Ascending aorta (tissue), 2 donors: Measurements from ENCODE around the gene TAS2R1. TPM values are rescaled to one million over a fixed set of nuclear protein-coding genes. Genes with fewer than 3 reads are reported as not detected.

ENCODE experiments used
- DNase-seq, 2 donors: peaks; one replicate each; pipeline ENCODE4 v3.0.0-alpha.2; 2019; ENCODE audit warnings: low spot score in 2 of 2
- H3K27ac ChIP-seq, 2 donors: fragments of 200-600 bp; sonication (generic); one replicate each; pipeline ENCODE4 v1.5.1; 2016 to 2017; ENCODE audit warnings: mild to moderate bottlenecking in 1 of 2
- H3K27me3 ChIP-seq: fragments of 200-600 bp; sonication (generic); one replicate; pipeline ENCODE4 v1.5.1; 2017
- H3K36me3 ChIP-seq, 2 donors: fragments of 200-600 bp; sonication (generic); one replicate each; pipeline ENCODE4 v1.5.1; 2016
- H3K4me1 ChIP-seq, 2 donors: fragments of 200-600 bp; sonication (generic); one replicate each; pipeline ENCODE4 v1.5.1; 2016 to 2017; ENCODE audit warnings: mild to moderate bottlenecking in 1 of 2
- H3K4me3 ChIP-seq, 2 donors: fragments of 200-600 bp; sonication (generic); one replicate each; pipeline ENCODE4 v1.5.1; 2016 to 2017; ENCODE audit warnings: mild to moderate bottlenecking in 1 of 2
- H3K9me3 ChIP-seq, 2 donors: fragments of 200-600 bp; sonication (generic); one replicate each; pipeline ENCODE4 v1.5.1; 2016
- intact Hi-C: fragments of 100-400 bp; cut with DNase I; formaldehyde crosslinking; loops from one replicate; pipeline ENCODE4 v1.15.1; 2023
- total RNA-seq: library from RNA; depleted of rRNA; stranded (reverse); fragments of >200 nt; gene quantifications from one replicate; pipeline ENCODE4 v1.1.0, GENCODE V29; 2016
- TF ChIP-seq, protein P1 (sequence below), 3 experiments: fragments of 200-600 bp in 2 of 3; fragments of 450-650 bp in 1 of 3; sonication (generic) in 2 of 3; IDR thresholded peaks; one replicate each; pipeline ENCODE4 v1.5.1; 2016 to 2019; ENCODE audit warnings: antibody characterized with exemption in 3 of 3, mild to moderate bottlenecking in 1 of 3, moderate library complexity in 1 of 3

TAS2R1 gene
- total RNA-seq, 1 donor from 2014 or later = not detected

GRCh38 chr5:9652295-9652694 is 22.1 kb upstream of the TAS2R1 start:
- intact Hi-C loops = no loop called here
- Histone ChIP-seq H3K27me3 (no peaks in the 10 kb centered on the region), H3K36me3 (no peaks in the 10 kb centered on the region), H3K27ac (no peak overlapping the region), H3K4me1 (peaks cover 0 to 9% of the 10 kb centered on the region in 2 donors), H3K4me3 (no peak overlapping the region), H3K9me3 (no peaks in the 10 kb centered on the region)
- TF ChIP-seq, protein P1, sequence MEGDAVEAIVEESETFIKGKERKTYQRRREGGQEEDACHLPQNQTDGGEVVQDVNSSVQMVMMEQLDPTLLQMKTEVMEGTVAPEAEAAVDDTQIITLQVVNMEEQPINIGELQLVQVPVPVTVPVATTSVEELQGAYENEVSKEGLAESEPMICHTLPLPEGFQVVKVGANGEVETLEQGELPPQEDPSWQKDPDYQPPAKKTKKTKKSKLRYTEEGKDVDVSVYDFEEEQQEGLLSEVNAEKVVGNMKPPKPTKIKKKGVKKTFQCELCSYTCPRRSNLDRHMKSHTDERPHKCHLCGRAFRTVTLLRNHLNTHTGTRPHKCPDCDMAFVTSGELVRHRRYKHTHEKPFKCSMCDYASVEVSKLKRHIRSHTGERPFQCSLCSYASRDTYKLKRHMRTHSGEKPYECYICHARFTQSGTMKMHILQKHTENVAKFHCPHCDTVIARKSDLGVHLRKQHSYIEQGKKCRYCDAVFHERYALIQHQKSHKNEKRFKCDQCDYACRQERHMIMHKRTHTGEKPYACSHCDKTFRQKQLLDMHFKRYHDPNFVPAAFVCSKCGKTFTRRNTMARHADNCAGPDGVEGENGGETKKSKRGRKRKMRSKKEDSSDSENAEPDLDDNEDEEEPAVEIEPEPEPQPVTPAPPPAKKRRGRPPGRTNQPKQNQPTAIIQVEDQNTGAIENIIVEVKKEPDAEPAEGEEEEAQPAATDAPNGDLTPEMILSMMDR (IDR thresholded peaks at IDR 0.05) = no peak
- no peak for DNase-seq

DNA sequence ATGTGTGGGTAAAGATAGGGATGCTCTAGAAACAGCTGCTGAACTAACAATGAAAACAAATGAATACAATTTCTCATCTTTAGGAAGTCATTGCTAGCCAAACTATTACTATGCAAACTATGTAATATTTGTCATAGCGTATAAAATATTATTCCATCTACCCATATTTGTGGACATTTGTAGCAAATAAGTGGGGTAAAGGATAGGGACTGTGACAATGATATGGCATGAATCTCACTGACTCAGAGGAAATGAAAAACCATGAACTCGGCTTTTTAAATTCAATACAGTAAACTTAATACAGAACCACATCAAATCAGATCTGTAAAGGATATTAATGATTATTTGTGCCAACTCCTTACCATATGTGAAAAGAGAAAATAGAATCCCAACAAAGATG is 16.7 kb upstream of the TAS2R1 start:
- no peak for DNase-seq
- H3K27ac ChIP-seq = no peak overlapping the region
- H3K27me3 ChIP-seq = no peaks in the 10 kb centered on the region
- intact Hi-C loops = no loop called here
- TF ChIP-seq, protein P1 (IDR thresholded peaks at IDR 0.05) = no peak
- H3K4me1 ChIP-seq = no peaks in the 10 kb centered on the region
- H3K4me3 ChIP-seq = no peak overlapping the region
- H3K36me3 ChIP-seq = no peaks in the 10 kb centered on the region
- H3K9me3 ChIP-seq = no peaks in the 10 kb centered on the region

DNA sequence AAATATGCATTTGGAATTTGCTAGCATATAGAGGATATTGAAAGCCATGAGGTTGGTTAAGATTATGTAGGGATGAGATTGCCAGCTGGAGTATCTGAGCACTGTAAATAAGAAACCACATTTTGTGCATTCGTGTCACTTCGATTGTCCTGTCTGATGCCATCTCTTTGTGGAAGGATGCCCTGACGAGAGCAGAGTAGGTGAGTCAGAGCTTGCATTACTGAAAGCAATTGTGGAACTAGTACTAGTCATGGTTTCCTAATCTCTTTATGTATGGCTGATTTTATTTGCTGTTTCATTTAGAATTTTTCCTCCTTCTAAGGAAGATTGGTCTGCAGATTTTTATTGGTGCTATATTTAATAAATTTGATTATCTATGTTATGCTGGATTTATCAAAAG is 14.5 kb upstream of the TAS2R1 start:
- TF ChIP-seq, protein P1 (IDR thresholded peaks at IDR 0.05) = no peak
- Histone ChIP-seq H3K36me3 (no peaks in the 10 kb centered on the region), H3K9me3 (no peaks in the 10 kb centered on the region), H3K4me3 (no peak overlapping the region), H3K27me3 (no peaks in the 10 kb centered on the region), H3K4me1 (no peaks in the 10 kb centered on the region), H3K27ac (no peak overlapping the region)
- intact Hi-C loops = no loop called here
- DNase-seq = no peak

DNA sequence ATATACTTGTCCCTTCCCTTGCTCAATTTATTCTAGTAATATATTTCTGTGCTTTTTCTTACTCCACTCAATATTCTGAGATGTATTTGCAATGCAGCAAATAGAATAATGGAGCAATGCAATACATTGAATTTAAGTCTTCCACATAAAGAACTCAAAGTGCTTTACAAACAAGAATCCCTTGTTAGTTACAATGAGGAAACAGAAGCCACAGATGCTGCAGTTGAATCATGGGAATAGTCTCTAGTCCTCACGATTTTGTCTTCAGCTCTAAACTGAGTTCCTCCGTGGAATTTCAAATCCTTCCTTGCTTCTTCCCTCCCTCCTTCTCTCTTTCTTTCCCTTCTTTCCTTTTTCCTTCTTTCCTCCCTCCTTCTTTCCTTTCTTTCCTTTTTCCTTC is 12.5 kb upstream of the TAS2R1 start:
- TF ChIP-seq, protein P1 (IDR thresholded peaks at IDR 0.05) = no peak

DNA sequence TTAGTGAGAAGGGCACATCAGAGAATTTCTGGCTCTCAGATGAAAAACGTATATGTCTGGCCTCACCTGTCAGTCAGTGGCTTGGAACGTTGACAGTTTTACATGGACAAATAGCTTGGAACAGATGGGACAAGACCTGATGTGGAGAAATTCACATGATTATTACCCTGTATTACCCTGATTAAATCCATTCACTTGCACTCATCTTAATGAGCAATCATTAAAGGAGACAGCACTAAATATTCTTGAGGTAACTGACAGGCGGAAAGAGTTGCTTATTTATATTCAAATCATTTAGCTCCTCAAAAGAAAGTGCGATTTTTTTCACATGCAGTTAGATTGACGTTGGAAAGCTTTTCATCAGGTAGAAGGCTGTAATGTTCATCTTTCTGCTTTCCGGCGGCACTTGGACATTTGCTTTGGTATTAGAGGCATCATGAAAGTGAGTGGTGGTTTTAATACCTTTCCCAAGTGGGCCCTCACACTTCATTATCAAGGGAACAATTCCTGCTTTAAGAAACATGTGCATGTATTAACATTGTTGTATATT is 11.7 kb upstream of the TAS2R1 start:
- Histone ChIP-seq H3K27me3 (no peaks in the 10 kb centered on the region), H3K4me3 (no peak overlapping the region), H3K27ac (no peak overlapping the region), H3K36me3 (no peaks in the 10 kb centered on the region), H3K9me3 (peaks cover 0 to 8% of the 10 kb centered on the region in 2 donors), H3K4me1 (no peaks in the 10 kb centered on the region)
- intact Hi-C loops = no loop called here
- TF ChIP-seq, protein P1 (IDR thresholded peaks at IDR 0.05) = no peak
- no peak for DNase-seq

More for the DNA sequence above, 12.5 kb upstream of the TAS2R1 start:
- intact Hi-C loops = no loop called here
- Histone ChIP-seq H3K9me3 (peaks cover 0 to 4% of the 10 kb centered on the region in 2 donors), H3K4me3 (no peak overlapping the region), H3K27ac (no peak overlapping the region), H3K4me1 (no peaks in the 10 kb centered on the region), H3K36me3 (no peaks in the 10 kb centered on the region), H3K27me3 (no peaks in the 10 kb centered on the region)
- no peak for DNase-seq

DNA sequence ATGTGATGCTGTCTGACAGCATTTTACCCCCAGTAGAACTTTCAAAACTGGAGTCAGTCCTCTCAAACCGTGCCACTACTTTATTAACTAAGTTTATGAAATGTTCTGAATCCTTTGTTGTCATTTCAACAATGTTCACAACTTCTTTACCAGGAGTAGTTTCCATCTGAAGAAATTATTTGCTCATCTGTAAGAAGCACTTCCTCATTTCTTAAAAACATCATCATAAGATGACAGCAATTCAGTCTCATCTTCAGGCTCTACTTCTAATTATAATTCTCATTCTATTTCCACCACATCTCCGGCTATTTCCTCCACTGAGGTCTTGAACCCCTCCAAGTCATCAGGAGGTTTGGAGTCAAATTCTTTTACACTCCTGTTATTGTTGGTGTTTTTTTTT is 2.3 kb upstream of the TAS2R1 start:
- intact Hi-C loops = no loop called here
- TF ChIP-seq, protein P1 (IDR thresholded peaks at IDR 0.05) = no peak
- no peak for DNase-seq
- Histone ChIP-seq H3K4me3 (no peak overlapping the region), H3K4me1 (no peaks in the 10 kb centered on the region), H3K9me3 (peaks cover 0 to 24% of the 10 kb centered on the region in 2 donors), H3K36me3 (no peaks in the 10 kb centered on the region), H3K27ac (no peak overlapping the region), H3K27me3 (no peaks in the 10 kb centered on the region)
